Mesothelial cell of epicardium (in vitro differentiated cells): ENCODE results near the gene ICOS. TPM values are rescaled to one million over a fixed set of nuclear protein-coding genes. Genes with fewer than 3 reads are reported as not detected.

Experiments
- DNase-seq, 2 experiments: peaks; one replicate each; pipeline ENCODE4 v3.0.0; 2021; ENCODE audit warnings: low spot score in 2 of 2; ENCODE audit not compliant: unreplicated experiment in 2 of 2
- H3K27ac Mint-ChIP-seq: 2 replicates; pipeline ENCODE4 v1.8.0; 2021; ENCODE audit warnings: mixed read lengths
- H3K27me3 Mint-ChIP-seq: 2 replicates; pipeline ENCODE4 v1.8.0; 2021; ENCODE audit warnings: low read depth, mixed read lengths
- H3K36me3 Mint-ChIP-seq: 2 replicates; pipeline ENCODE4 v1.8.0; 2021; ENCODE audit warnings: mixed read lengths
- H3K4me1 Mint-ChIP-seq: 2 replicates; pipeline ENCODE4 v1.8.0; 2021; ENCODE audit warnings: mixed read lengths
- H3K4me3 Mint-ChIP-seq: 2 replicates; pipeline ENCODE4 v1.8.0; 2021; ENCODE audit warnings: mild to moderate bottlenecking, moderate library complexity, mixed read lengths
- H3K9me3 Mint-ChIP-seq: 2 replicates; pipeline ENCODE4 v1.8.0; 2021; ENCODE audit warnings: mixed read lengths
- CTCF ChIP-seq: fragments of 200-600 bp; sonication (generic); IDR thresholded peaks from one replicate; pipeline ENCODE4 v1.5.0; 2021; ENCODE audit warnings: antibody characterized with exemption; ENCODE audit not compliant: unreplicated experiment
- total RNA-seq: library from RNA; stranded (reverse); gene quantifications from 3 replicates; pipeline ENCODE4 v1.2.1, GENCODE V29; 2021

ICOS gene
- total RNA-seq, 1 donor from 2014 or later, result not detected

- H3K27ac Mint-ChIP-seq, result no peak overlapping the region
- H3K4me3 Mint-ChIP-seq, result no peak overlapping the region
- DNase-seq, result no peak
- H3K36me3 Mint-ChIP-seq, result no peaks in the 10 kb centered on the region
- H3K4me1 Mint-ChIP-seq, result peaks cover 9% of the 10 kb centered on the region
- peaks cover 6% of the 10 kb centered on the region for H3K9me3 Mint-ChIP-seq
- H3K27me3 Mint-ChIP-seq, result no peaks in the 10 kb centered on the region
- no peak for TF ChIP-seq CTCF
These were observed 44.4 kb upstream of the ICOS start for GRCh38 chr2:203892207-203892606.

- peaks cover 6% of the 10 kb centered on the region for H3K9me3 Mint-ChIP-seq
- H3K36me3 Mint-ChIP-seq, result no peaks in the 10 kb centered on the region
- no peak for DNase-seq
- no peaks in the 10 kb centered on the region for H3K27me3 Mint-ChIP-seq
- TF ChIP-seq CTCF, result no peak
- H3K4me1 Mint-ChIP-seq, result peaks cover 11% of the 10 kb centered on the region
- no peak overlapping the region for H3K27ac Mint-ChIP-seq
- H3K4me3 Mint-ChIP-seq, result no peak overlapping the region
These were observed 43.2 kb upstream of the ICOS start for GRCh38 chr2:203893401-203893800.

GRCh38 chr2:203893840-203894239 is 42.7 kb upstream of the ICOS start:
- no peak overlapping the region for H3K4me3 Mint-ChIP-seq
- peaks cover 11% of the 10 kb centered on the region for H3K4me1 Mint-ChIP-seq
- H3K27me3 Mint-ChIP-seq, result no peaks in the 10 kb centered on the region
- H3K36me3 Mint-ChIP-seq, result no peaks in the 10 kb centered on the region
- TF ChIP-seq CTCF, result no peak
- H3K9me3 Mint-ChIP-seq, result peaks cover 6% of the 10 kb centered on the region
- H3K27ac Mint-ChIP-seq, result no peak overlapping the region
- DNase-seq, result no peak

GRCh38 chr2:203894262-203894661 is 42.3 kb upstream of the ICOS start:
- no peak overlapping the region for H3K4me3 Mint-ChIP-seq
- H3K4me1 Mint-ChIP-seq, result peaks cover 11% of the 10 kb centered on the region
- no peaks in the 10 kb centered on the region for H3K27me3 Mint-ChIP-seq
- H3K27ac Mint-ChIP-seq, result no peak overlapping the region
- no peak for TF ChIP-seq CTCF
- DNase-seq, result no peak
- H3K9me3 Mint-ChIP-seq, result peaks cover 6% of the 10 kb centered on the region
- H3K36me3 Mint-ChIP-seq, result no peaks in the 10 kb centered on the region

- H3K36me3 Mint-ChIP-seq, result peaks cover 8% of the 10 kb centered on the region
- H3K27ac Mint-ChIP-seq, result no peak overlapping the region
- no peak for TF ChIP-seq CTCF
- peaks cover 8% of the 10 kb centered on the region for H3K4me1 Mint-ChIP-seq
- H3K9me3 Mint-ChIP-seq, result peaks cover 17% of the 10 kb centered on the region
- H3K4me3 Mint-ChIP-seq, result no peak overlapping the region
- H3K27me3 Mint-ChIP-seq, result no peaks in the 10 kb centered on the region
- no peak for DNase-seq
These were observed 39.0 kb upstream of the ICOS start for GRCh38 chr2:203897544-203897943.

GRCh38 chr2:203898657-203899056 is 37.9 kb upstream of the ICOS start:
- Mint-ChIP-seq H3K27ac (no peak overlapping the region), H3K27me3 (no peaks in the 10 kb centered on the region), H3K36me3 (peaks cover 9% of the 10 kb centered on the region), H3K4me1 (peaks cover 8% of the 10 kb centered on the region), H3K4me3 (no peak overlapping the region), H3K9me3 (peaks cover 18% of the 10 kb centered on the region)
- TF ChIP-seq CTCF, result no peak
- no peak for DNase-seq
